ENCODE results near the gene CLEC11A.

GRCh38 chr19:50677636-50678035 lies 45.5 kb upstream of the CLEC11A start:
- no peak for TF ChIP-seq GATA2 (IDR thresholded peaks at IDR 0.05; ENCODE audit: low read depth, low read length)
- TF ChIP-seq GATA3 (IDR thresholded peaks at IDR 0.05; ENCODE audit: low read depth, low read length), result no peak

Data from SH-SY5Y (cell line).